Nephron progenitor cell (in vitro differentiated cells): Measurements from ENCODE around the gene C1QL1.

Source experiments
- DNase-seq: peaks from one replicate; pipeline ENCODE4 v3.0.0; 2021
- H3K27ac Mint-ChIP-seq: 2 replicates; pipeline ENCODE4 v1.8.0; 2021; ENCODE audit warnings: mild to moderate bottlenecking, moderate library complexity, mixed read lengths
- H3K27me3 Mint-ChIP-seq: 2 replicates; pipeline ENCODE4 v1.8.0; 2021; ENCODE audit warnings: mild to moderate bottlenecking, low read depth, mixed read lengths; ENCODE audit not compliant: poor library complexity
- H3K36me3 Mint-ChIP-seq: 2 replicates; pipeline ENCODE4 v1.8.0; 2021; ENCODE audit warnings: low read depth, mixed read lengths
- H3K4me1 Mint-ChIP-seq: 2 replicates; pipeline ENCODE4 v1.8.0; 2021; ENCODE audit warnings: mixed read lengths
- H3K4me3 Mint-ChIP-seq: 2 replicates; pipeline ENCODE4 v1.8.0; 2021; ENCODE audit warnings: mild to moderate bottlenecking, moderate library complexity, mixed read lengths
- H3K9me3 Mint-ChIP-seq: 2 replicates; pipeline ENCODE4 v1.8.0; 2021; ENCODE audit warnings: mild to moderate bottlenecking, moderate library complexity, mixed read lengths
- CTCF ChIP-seq: fragments of 200-600 bp; sonication (generic); IDR thresholded peaks from 2 replicates; pipeline ENCODE4 v1.5.0; 2021; ENCODE audit warnings: antibody characterized with exemption

Gene C1QL1

GRCh38 chr17:44969144-44969780 is 1.2 kb upstream of the C1QL1 start:
- H3K27me3 Mint-ChIP-seq: peaks cover 91% of the 10 kb centered on the region
- H3K4me3 Mint-ChIP-seq: peak overlapping the region; percentile 90
- peak overlapping the region; percentile 49 for H3K27ac Mint-ChIP-seq
- DNase-seq: no peak
- no peak for TF ChIP-seq CTCF
- H3K36me3 Mint-ChIP-seq: no peaks in the 10 kb centered on the region
- peaks cover 37% of the 10 kb centered on the region for H3K4me1 Mint-ChIP-seq
- peaks cover 4% of the 10 kb centered on the region for H3K9me3 Mint-ChIP-seq

DNA sequence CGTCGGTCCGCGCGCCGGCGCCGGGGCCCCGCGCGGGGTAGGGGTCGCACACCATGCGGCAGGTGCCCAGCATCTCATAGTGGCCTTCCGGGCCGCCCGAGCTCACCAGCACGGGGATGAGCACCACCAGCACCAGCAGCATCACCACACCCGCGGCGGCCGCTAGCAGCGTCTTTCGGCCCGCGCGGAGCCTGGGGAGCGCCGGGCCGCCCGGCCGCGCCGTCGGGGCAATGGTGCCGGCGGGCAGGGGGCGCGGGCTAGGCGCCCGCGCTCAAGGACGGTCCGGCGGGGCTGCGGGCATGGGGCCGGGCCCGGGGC is 237 bp downstream of the C1QL1 start:
- Mint-ChIP-seq H3K36me3 (no peaks in the 10 kb centered on the region), H3K27me3 (peaks cover 91% of the 10 kb centered on the region), H3K9me3 (peaks cover 4% of the 10 kb centered on the region), H3K27ac (no peak overlapping the region), H3K4me1 (peaks cover 37% of the 10 kb centered on the region), H3K4me3 (no peak overlapping the region)
- no peak for DNase-seq
- no peak for TF ChIP-seq CTCF

- Mint-ChIP-seq H3K4me1 (peaks cover 36% of the 10 kb centered on the region), H3K27me3 (peaks cover 85% of the 10 kb centered on the region), H3K4me3 (peak overlapping the region; percentile 56), H3K27ac (no peak overlapping the region), H3K36me3 (no peaks in the 10 kb centered on the region), H3K9me3 (peaks cover 4% of the 10 kb centered on the region)
- TF ChIP-seq CTCF: no peak
- no peak for DNase-seq
Observed at GRCh38 chr17:44967026-44967906, 837 bp downstream of the C1QL1 start.

DNA sequence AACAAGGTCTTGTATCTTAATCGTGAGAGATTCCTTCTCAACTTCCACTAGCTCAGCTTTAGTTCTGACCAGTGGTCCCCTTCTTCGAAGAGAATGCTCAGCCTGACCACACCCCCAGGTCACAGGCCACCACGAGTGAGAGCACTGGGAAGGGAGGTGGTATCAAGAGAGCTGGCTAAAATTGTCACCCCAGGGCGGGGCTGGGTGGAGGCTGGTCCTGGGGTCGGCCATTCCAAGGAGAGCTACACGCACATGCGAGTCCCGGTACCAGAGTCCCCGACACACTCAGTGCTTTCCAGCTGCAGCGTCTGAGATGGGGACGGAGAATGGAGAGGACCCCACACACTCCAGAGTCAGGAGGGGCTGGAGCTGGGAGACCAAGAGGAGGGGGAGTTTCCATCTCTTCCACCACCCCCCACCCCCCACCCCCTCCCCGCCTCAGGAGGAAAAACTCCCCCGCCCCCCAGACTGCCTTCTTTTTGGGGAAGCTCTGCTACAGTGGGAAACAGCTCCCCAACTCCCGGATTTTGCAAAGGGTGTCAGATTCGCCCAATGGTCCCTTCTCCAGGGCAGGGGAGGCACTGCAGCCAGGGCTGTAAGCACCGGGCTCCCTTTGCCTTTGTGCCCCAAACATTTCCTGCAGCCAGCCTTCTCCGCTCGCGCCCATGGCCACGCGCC is 1.6 kb downstream of the C1QL1 start:
- no peak for DNase-seq
- TF ChIP-seq CTCF: no peak
- peak overlapping the region; percentile 56 for H3K4me3 Mint-ChIP-seq
- H3K9me3 Mint-ChIP-seq: peaks cover 4% of the 10 kb centered on the region
- peaks cover 30% of the 10 kb centered on the region for H3K4me1 Mint-ChIP-seq
- no peak overlapping the region for H3K27ac Mint-ChIP-seq
- H3K36me3 Mint-ChIP-seq: no peaks in the 10 kb centered on the region
- peaks cover 77% of the 10 kb centered on the region for H3K27me3 Mint-ChIP-seq

- Mint-ChIP-seq H3K4me1 (peaks cover 33% of the 10 kb centered on the region), H3K36me3 (no peaks in the 10 kb centered on the region), H3K4me3 (peak overlapping the region; percentile 31), H3K27ac (no peak overlapping the region), H3K27me3 (peaks cover 68% of the 10 kb centered on the region), H3K9me3 (peaks cover 4% of the 10 kb centered on the region)
- no peak for DNase-seq
- no peak for TF ChIP-seq CTCF
Observed at GRCh38 chr17:44965481-44966234, 2.4 kb downstream of the C1QL1 start.
